Lower lobe of right lung (tissue), 2 donors: ENCODE data around the gene PCLO. TPM values are rescaled to one million over a fixed set of nuclear protein-coding genes. Genes with fewer than 3 reads are reported as not detected.
A peak's percentile ranks its signal among the peaks of the same experiment; 100 is the strongest.

ENCODE experiments used
- ATAC-seq, 2 donors: fragments of 200-7000 bp; cut with Tn5 transposase; one replicate each; pipeline ENCODE4 v1.9.1; 2020 to 2022; ENCODE audit warnings: mild to moderate bottlenecking in 2 of 2, moderate library complexity in 2 of 2
- DNase-seq: peaks from one replicate; pipeline ENCODE4 v3.0.0-alpha.2; 2020
- H3K27ac ChIP-seq: fragments of 200-600 bp; one replicate; pipeline ENCODE4 v1.8.0; 2022
- H3K27me3 ChIP-seq: fragments of 200-600 bp; one replicate; pipeline ENCODE4 v1.8.0; 2022; ENCODE audit warnings: low read depth
- H3K36me3 ChIP-seq: fragments of 200-600 bp; one replicate; pipeline ENCODE4 v1.8.0; 2022; ENCODE audit warnings: mild to moderate bottlenecking
- H3K4me1 ChIP-seq: fragments of 200-600 bp; one replicate; pipeline ENCODE4 v1.8.0; 2022
- H3K4me3 ChIP-seq: fragments of 200-600 bp; one replicate; pipeline ENCODE4 v1.8.0; 2022; ENCODE audit warnings: mild to moderate bottlenecking
- H3K9me3 ChIP-seq: fragments of 200-600 bp; one replicate; pipeline ENCODE4 v1.8.0; 2022
- intact Hi-C: fragments of 100-400 bp; cut with DNase I; formaldehyde crosslinking; loops from one replicate; pipeline ENCODE4 v1.11.0; 2022
- total RNA-seq: library from RNA; stranded (reverse); fragmentation: NEBNext Ultra II Directional; extraction: Animal tissue kit (Norgen Biotek cat#: 25700); gene quantifications from one replicate; pipeline ENCODE4 v1.2.1, GENCODE V29; 2021
- TF ChIP-seq, protein P1 (sequence below): fragments of 200-600 bp; IDR thresholded peaks from one replicate; pipeline ENCODE4 v1.8.0; 2022; ENCODE audit warnings: antibody characterized with exemption, mild to moderate bottlenecking
- donor health status: DM: no; HTN: yes; CAD: no; lungs with severe emphysema.

PCLO gene
- total RNA-seq, 1 donor from 2014 or later, result 2.9 TPM

DNA sequence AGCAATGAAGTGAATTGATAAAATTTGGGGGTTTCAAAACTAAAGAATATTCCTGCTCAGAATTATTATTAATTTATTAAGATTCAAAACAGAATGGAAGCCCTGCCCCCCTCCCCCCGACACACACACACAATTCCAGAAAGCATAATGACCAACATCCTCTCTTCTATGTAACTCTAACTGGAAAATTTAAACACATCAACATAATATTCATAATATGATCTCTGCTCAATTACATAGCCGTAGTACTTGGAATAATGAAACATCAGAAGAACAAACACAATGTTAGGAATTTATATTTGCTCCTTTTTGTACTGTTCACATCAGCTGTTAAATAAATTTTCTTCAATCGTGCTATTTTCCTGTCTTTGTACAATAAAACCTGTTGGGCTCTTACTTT is 20.8 kb downstream of the PCLO start:
- intact Hi-C loops, result no loop called here
- no peaks in the 10 kb centered on the region for H3K4me1 ChIP-seq
- H3K4me3 ChIP-seq, result no peak overlapping the region
- TF ChIP-seq, protein P1, sequence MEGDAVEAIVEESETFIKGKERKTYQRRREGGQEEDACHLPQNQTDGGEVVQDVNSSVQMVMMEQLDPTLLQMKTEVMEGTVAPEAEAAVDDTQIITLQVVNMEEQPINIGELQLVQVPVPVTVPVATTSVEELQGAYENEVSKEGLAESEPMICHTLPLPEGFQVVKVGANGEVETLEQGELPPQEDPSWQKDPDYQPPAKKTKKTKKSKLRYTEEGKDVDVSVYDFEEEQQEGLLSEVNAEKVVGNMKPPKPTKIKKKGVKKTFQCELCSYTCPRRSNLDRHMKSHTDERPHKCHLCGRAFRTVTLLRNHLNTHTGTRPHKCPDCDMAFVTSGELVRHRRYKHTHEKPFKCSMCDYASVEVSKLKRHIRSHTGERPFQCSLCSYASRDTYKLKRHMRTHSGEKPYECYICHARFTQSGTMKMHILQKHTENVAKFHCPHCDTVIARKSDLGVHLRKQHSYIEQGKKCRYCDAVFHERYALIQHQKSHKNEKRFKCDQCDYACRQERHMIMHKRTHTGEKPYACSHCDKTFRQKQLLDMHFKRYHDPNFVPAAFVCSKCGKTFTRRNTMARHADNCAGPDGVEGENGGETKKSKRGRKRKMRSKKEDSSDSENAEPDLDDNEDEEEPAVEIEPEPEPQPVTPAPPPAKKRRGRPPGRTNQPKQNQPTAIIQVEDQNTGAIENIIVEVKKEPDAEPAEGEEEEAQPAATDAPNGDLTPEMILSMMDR, result no peak
- no peak for ATAC-seq
- no peaks in the 10 kb centered on the region for H3K9me3 ChIP-seq
- H3K27ac ChIP-seq, result no peak overlapping the region
- no peaks in the 10 kb centered on the region for H3K36me3 ChIP-seq
- H3K27me3 ChIP-seq, result no peaks in the 10 kb centered on the region
- DNase-seq, result no peak

GRCh38 chr7:83130623-83131545 is 31.8 kb downstream of the PCLO start:
- Histone ChIP-seq H3K27ac (no peak overlapping the region), H3K9me3 (no peaks in the 10 kb centered on the region), H3K27me3 (no peaks in the 10 kb centered on the region), H3K36me3 (no peaks in the 10 kb centered on the region), H3K4me3 (no peak overlapping the region), H3K4me1 (no peaks in the 10 kb centered on the region)
- TF ChIP-seq, protein P1, result no peak
- DNase-seq (no peak), ATAC-seq (peak in 1 of 2 donors; percentile 52)
- intact Hi-C loops, result no loop called here

GRCh38 chr7:83130191-83130590 is 32.5 kb downstream of the PCLO start:
- TF ChIP-seq, protein P1, result no peak
- ATAC-seq (no peak), DNase-seq (no peak)
- Histone ChIP-seq H3K9me3 (no peaks in the 10 kb centered on the region), H3K36me3 (no peaks in the 10 kb centered on the region), H3K4me1 (no peaks in the 10 kb centered on the region), H3K27me3 (no peaks in the 10 kb centered on the region), H3K4me3 (no peak overlapping the region), H3K27ac (no peak overlapping the region)
- intact Hi-C loops, result no loop called here

GRCh38 chr7:83119494-83119893 is 43.2 kb downstream of the PCLO start:
- ATAC-seq, result no peak
- Histone ChIP-seq H3K27ac (no peak overlapping the region), H3K27me3 (no peaks in the 10 kb centered on the region), H3K9me3 (peaks cover 21% of the 10 kb centered on the region), H3K4me3 (no peak overlapping the region), H3K36me3 (no peaks in the 10 kb centered on the region), H3K4me1 (no peaks in the 10 kb centered on the region)
- TF ChIP-seq, protein P1, result no peak
- intact Hi-C loops, result no loop called here
- DNase-seq, result no peak

DNA sequence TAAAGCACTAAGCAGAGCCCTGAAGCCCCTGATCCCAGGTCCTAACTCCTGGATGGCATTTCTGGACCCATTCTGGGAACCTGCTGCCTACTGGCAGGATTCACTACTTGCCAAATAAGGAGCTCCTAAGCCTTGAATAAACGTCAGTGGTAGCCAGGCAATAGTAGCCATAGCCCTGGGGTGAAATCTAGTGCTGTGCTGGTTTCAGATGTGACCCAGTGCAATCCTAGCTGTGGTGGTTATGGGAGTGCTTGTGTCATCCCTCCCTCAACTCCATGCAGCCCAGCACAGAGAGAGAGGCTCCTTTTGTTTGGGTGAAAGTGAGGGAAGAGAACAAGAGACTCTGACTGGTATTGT is 43.7 kb downstream of the PCLO start:
- H3K4me1 ChIP-seq, result no peaks in the 10 kb centered on the region
- peaks cover 21% of the 10 kb centered on the region for H3K9me3 ChIP-seq
- no peak for DNase-seq
- intact Hi-C loops, result no loop called here
- ATAC-seq, result no peak
- H3K36me3 ChIP-seq, result no peaks in the 10 kb centered on the region
- no peaks in the 10 kb centered on the region for H3K27me3 ChIP-seq
- H3K4me3 ChIP-seq, result no peak overlapping the region
- TF ChIP-seq, protein P1, result no peak
- no peak overlapping the region for H3K27ac ChIP-seq
